ENCODE measurements around the gene ADAMTSL3.

- TF ChIP-seq CTCF (conservative IDR thresholded peaks at IDR 0.05 in 1 of 2, IDR thresholded peaks at IDR 0.05 in 1 of 2; ENCODE audit: extremely low read depth in 1 of 2, insufficient read depth in 1 of 2, low read depth in 1 of 2, low read length in 2 of 2) (no peak), EZH2 (IDR thresholded peaks at IDR 0.05; ENCODE audit: borderline replicate concordance, low read length) (no peak)
These were observed 293.2 kb downstream of the ADAMTSL3 start for GRCh38 chr15:83947156-83947555.

All from mammary epithelial cell (primary cell).